HG03196 (cell line): ENCODE data around the gene IFFO2.
A peak's percentile ranks its signal among the peaks of the same experiment; 100 is the strongest.

ENCODE experiments used
- ATAC-seq: cut with Tn5 transposase; IDR thresholded peaks from one replicate; pipeline ENCODE4 v1.9.1; 2021; ENCODE audit not compliant: unreplicated experiment

The IFFO2 gene

GRCh38 chr1:18972991-18973390 lies 16.5 kb upstream of the IFFO2 start:
- ATAC-seq = no peak

GRCh38 chr1:18972531-18972930 lies 16.1 kb upstream of the IFFO2 start:
- no peak for ATAC-seq

GRCh38 chr1:18970762-18971161 lies 14.3 kb upstream of the IFFO2 start:
- ATAC-seq = no peak

- no peak for ATAC-seq
These were observed 13.9 kb upstream of the IFFO2 start for GRCh38 chr1:18970358-18970757.

- ATAC-seq = no peak
These were observed 10.7 kb upstream of the IFFO2 start for GRCh38 chr1:18967066-18967690.

GRCh38 chr1:18965206-18966173 lies 9.0 kb upstream of the IFFO2 start:
- no peak for ATAC-seq

- ATAC-seq = no peak
These were observed 7.5 kb upstream of the IFFO2 start for GRCh38 chr1:18963968-18964367.

- ATAC-seq = no peak
These were observed 6.6 kb upstream of the IFFO2 start for GRCh38 chr1:18962855-18963737.

- no peak for ATAC-seq
These were observed 5.7 kb upstream of the IFFO2 start for GRCh38 chr1:18962121-18962721.

- no peak for ATAC-seq
These were observed 4.3 kb upstream of the IFFO2 start for GRCh38 chr1:18960821-18961220.

GRCh38 chr1:18960409-18960808 lies 3.9 kb upstream of the IFFO2 start:
- ATAC-seq = no peak

GRCh38 chr1:18959591-18959990 lies 3.1 kb upstream of the IFFO2 start:
- no peak for ATAC-seq

- no peak for ATAC-seq
These were observed 1.2 kb upstream of the IFFO2 start for GRCh38 chr1:18957532-18958300.

- ATAC-seq = no peak
These were observed 653 bp upstream of the IFFO2 start for GRCh38 chr1:18957136-18957521.

GRCh38 chr1:18955441-18956192 lies 859 bp downstream of the IFFO2 start:
- peak; percentile 22 for ATAC-seq

- no peak for ATAC-seq
These were observed 1.4 kb downstream of the IFFO2 start for GRCh38 chr1:18955131-18955440.

- no peak for ATAC-seq
These were observed 2.0 kb downstream of the IFFO2 start for GRCh38 chr1:18954270-18955071.

GRCh38 chr1:18953731-18954231 lies 2.7 kb downstream of the IFFO2 start:
- no peak for ATAC-seq
